ENCODE measurements around the gene DAPK2.

DNA sequence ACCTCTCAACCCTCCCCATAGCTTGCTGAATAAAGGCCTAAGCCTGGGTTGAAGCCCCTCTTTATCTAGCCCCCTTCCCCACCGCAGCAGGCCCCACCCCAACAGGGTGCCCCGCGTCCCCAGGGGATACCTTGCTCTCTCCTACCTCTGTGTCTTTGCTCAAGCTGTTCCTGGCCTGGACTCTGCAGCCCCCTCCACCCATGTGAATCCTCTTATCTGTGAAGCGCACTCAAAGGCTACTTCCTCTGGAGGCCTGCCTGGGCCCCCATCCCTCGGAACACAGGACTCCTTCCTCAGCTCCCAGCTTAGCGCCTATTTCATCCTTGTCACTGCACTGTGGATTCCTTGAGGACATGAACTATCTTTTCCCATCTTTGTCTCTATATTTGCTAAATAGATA lies 151.1 kb downstream of the DAPK2 start:
- TF ChIP-seq MAX (CRISPR knock-in tag; IDR thresholded peaks at IDR 0.05): no peak
- TF ChIP-seq, protein P1, sequence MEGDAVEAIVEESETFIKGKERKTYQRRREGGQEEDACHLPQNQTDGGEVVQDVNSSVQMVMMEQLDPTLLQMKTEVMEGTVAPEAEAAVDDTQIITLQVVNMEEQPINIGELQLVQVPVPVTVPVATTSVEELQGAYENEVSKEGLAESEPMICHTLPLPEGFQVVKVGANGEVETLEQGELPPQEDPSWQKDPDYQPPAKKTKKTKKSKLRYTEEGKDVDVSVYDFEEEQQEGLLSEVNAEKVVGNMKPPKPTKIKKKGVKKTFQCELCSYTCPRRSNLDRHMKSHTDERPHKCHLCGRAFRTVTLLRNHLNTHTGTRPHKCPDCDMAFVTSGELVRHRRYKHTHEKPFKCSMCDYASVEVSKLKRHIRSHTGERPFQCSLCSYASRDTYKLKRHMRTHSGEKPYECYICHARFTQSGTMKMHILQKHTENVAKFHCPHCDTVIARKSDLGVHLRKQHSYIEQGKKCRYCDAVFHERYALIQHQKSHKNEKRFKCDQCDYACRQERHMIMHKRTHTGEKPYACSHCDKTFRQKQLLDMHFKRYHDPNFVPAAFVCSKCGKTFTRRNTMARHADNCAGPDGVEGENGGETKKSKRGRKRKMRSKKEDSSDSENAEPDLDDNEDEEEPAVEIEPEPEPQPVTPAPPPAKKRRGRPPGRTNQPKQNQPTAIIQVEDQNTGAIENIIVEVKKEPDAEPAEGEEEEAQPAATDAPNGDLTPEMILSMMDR (IDR thresholded peaks at IDR 0.05): no peak
- TF ChIP-seq, protein P2, sequence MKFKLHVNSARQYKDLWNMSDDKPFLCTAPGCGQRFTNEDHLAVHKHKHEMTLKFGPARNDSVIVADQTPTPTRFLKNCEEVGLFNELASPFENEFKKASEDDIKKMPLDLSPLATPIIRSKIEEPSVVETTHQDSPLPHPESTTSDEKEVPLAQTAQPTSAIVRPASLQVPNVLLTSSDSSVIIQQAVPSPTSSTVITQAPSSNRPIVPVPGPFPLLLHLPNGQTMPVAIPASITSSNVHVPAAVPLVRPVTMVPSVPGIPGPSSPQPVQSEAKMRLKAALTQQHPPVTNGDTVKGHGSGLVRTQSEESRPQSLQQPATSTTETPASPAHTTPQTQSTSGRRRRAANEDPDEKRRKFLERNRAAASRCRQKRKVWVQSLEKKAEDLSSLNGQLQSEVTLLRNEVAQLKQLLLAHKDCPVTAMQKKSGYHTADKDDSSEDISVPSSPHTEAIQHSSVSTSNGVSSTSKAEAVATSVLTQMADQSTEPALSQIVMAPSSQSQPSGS (CRISPR knock-in tag; IDR thresholded peaks at IDR 0.05; ENCODE audit: borderline replicate concordance, low read depth): no peak
- TF ChIP-seq ZNF138 (CRISPR knock-in tag; conservative IDR thresholded peaks at IDR 0.05): no peak
- no peak for TF ChIP-seq ZNF281 (CRISPR knock-in tag; IDR thresholded peaks at IDR 0.05)
- no peak for TF ChIP-seq PRRX2 (CRISPR knock-in tag; IDR thresholded peaks at IDR 0.05)
- no peak for TF ChIP-seq ELF4 (CRISPR knock-in tag; IDR thresholded peaks at IDR 0.05; ENCODE audit: low read depth)
- TF ChIP-seq CREB1 (CRISPR knock-in tag; IDR thresholded peaks at IDR 0.05): no peak
- TF ChIP-seq ZNF671 (CRISPR knock-in tag; IDR thresholded peaks at IDR 0.05): no peak
- TF ChIP-seq CBFB (CRISPR knock-in tag; IDR thresholded peaks at IDR 0.05; ENCODE audit: low read depth): no peak
- TF ChIP-seq KAT7 (CRISPR knock-in tag; IDR thresholded peaks at IDR 0.05; ENCODE audit: borderline replicate concordance): no peak
- no peak for TF ChIP-seq NR3C1 (CRISPR knock-in tag; conservative IDR thresholded peaks at IDR 0.05; ENCODE audit: low read depth)

Data from WTC11 (cell line).